GM10847 (cell line): ENCODE results near the gene BNC2.

ENCODE experiments used
- POLR2A ChIP-seq: IDR thresholded peaks from 2 replicates; pipeline ENCODE4 v1.6.1; 2011; ENCODE audit not compliant: insufficient read length; ENCODE audit errors: extremely low read depth

BNC2 gene

DNA sequence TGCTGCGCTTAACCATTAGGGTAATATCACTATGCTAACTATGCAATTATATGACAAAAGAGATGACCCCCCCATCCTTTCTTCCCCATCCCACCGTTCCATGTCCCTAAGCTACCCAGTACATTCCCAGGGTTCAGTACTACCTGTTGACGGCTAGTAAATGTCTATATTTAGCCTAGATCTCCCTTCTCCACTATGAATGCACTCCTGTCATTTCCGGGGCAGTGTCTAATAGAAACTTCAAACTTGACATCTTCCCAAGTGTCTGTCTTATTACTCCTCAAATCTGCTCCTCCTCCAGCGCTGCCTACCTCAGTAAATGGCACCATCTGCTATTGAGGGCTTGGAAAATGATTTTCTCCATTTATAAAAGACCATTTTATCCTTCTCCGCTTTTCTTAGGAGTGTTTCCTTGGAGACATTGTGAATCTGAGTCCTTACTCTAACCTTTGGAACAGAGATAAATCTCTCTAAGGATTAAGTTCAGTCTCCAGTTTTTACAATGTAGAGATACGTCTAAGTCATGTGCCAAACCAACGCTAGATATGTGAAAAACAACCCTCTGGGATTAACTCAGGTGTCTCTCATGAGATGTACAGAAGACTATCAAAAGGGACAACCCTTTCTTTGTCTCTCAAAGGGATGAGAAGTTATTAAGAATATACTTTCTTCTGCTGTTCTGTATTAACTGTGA, 114.9 kb downstream of the BNC2 start:
- no peak for TF ChIP-seq POLR2A

DNA sequence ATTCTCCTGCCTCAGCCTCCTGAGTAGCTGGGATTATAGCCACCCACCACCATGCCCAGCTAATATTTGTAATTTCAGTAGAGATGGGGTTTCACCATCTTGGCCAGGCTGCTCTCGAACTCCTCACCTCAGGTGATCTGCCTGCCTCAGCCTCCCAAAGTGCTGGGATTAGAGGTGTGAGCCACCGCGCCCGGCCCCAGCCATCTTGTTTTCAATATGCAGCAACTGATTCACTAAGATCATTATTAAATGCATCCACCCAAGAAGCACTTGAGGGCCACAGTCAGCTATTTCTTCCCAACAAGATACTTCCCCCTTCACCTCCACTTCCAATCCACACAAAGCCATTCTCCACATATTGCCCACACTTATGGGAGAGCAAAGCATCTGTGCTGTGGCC, 115.8 kb downstream of the BNC2 start:
- no peak for TF ChIP-seq POLR2A

DNA sequence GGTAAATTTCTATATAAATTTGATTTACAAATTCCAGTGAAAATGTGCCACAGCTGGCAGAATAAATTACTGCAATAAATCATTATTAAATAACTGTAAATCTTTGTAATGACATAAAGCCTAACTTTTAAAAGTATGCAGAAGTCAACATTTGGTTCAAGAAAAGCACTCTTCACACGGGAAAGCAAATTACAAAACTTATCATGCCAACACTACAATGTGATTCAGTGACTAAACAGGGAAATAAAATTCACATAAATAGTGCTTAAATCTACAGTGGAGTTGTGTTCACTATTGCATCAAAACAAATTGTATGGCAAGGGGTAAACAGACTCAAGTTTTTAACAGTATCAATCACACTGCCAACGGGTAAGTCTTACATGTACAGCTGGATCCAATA, 117.2 kb downstream of the BNC2 start:
- TF ChIP-seq POLR2A, result no peak

DNA sequence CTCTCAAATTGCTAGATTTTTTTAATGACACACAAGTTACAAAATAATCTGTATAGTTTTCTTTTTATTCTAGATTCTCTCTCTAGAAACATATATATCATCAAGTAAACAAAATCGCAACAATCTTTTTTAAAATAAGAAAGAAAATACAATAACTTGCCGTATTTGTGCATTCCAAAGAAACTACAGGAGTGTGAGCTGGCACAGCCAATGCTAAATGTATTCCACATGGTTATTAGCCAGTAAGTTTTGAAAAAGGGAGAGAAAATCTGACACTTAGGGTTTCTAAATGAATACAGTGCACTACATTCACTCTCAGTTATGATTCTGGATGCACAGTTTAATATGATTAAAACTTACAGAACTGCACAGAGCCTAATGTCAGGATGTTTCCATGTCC, 117.9 kb downstream of the BNC2 start:
- TF ChIP-seq POLR2A, result no peak

DNA sequence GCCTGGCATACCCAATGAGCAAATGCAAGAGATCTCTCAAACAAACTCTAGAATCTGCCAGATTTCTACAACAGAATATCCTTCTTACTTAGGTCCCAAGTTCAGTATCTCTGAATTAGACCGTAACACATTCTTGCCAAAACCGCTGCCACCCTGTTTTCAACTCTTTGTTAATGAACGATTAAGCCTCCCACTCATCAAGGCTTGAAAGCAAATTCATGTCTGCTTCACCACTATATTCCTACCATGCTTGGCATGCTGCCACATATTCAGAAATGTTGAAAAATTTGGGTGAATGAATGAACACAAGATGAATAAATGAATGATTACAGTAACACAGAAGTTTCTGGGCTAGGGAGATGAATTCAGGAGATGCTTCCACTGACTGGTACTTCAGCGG, 119.9 kb downstream of the BNC2 start:
- no peak for TF ChIP-seq POLR2A

DNA sequence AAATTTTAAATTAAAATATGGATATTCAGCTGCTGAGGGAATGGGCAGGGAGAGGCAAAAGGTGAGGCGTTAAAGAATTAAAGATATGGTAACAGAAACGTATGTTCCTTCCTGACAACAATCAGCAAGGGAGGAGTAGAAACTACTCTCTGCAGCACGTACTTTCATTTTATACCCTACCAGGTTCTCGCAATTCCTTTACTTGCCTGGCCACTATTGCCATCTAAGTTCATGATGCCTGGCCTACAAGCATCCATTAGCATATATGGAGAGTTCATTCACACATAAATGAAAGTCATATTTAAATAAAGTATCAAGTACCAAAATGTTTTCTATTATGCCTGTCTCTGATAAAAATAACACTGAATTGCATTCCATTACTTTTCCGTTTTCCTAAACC, 125.1 kb downstream of the BNC2 start:
- no peak for TF ChIP-seq POLR2A

DNA sequence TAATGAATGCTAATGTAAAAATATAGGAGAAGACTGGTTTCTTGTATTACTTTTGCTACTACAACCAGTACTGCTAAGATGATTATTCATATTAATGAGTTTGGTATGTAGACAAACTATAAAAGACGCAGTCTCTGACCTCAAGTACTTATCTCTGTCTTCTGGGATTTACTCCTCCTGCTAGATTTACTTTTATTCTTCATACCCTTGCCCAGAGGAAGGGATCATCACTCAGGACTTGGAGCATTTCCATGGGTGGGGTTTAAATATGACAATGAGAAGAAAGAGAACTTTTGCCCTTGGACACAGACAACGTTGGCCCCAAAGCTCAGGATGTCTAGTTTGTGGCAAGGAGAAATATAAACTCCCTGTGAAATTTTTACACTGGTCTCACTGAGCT, 126.1 kb downstream of the BNC2 start:
- no peak for TF ChIP-seq POLR2A

DNA sequence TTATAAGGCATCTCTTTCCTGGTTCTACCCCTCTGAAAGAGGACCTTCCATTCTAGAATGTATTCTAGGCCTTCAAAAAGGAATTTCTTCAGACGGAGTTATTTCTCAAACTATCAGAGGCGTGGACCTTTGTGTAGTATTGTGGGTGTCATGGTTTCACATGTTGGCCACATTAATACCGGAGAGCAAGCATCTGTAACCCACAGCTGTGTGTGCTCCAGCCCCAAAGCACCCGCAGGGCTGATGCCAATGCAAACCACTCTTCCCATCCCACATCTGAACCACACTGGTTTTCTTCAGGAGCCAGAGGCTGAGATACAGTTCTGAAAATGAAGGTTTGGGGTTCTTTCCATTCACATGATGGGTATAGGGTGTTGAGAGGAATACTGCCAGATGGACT, 127.1 kb downstream of the BNC2 start:
- no peak for TF ChIP-seq POLR2A

DNA sequence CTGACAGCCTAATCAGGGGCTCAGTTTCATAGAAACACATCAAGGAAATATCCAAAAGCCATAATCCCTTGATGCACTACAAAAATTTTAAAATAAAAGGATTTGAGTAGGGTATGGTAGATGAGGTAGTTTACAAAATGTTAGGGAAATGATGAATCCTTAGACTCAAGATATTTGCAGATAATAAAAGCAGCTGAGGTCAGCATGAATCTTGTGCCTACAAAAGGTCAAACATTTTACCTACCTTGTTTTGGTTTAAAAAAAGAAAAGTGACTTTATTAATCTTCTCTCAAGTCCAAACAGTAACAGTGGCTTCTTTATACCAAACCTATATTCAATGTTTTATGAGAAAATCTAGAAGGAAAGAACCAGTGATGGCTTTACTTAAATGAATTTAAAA, 135.5 kb downstream of the BNC2 start:
- TF ChIP-seq POLR2A, result no peak

DNA sequence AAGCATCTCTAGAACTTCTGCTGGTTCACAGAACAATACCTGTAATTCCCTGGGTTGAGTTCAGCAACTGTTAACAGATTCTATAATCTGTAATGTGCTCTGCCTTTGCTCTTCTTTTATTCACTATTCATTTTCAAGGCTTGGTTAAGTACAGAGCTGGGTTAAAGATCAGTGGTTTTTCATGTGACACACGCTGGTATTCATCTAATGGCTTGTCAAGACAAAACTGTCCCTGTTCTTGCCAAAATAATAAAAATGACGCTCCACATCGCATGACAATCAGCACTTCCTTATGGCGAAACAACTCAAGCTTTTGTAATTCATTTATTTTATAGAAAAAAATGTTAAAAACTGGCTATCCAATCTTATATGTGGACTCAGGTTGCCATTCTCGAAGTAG, 137.9 kb downstream of the BNC2 start:
- TF ChIP-seq POLR2A, result no peak

DNA sequence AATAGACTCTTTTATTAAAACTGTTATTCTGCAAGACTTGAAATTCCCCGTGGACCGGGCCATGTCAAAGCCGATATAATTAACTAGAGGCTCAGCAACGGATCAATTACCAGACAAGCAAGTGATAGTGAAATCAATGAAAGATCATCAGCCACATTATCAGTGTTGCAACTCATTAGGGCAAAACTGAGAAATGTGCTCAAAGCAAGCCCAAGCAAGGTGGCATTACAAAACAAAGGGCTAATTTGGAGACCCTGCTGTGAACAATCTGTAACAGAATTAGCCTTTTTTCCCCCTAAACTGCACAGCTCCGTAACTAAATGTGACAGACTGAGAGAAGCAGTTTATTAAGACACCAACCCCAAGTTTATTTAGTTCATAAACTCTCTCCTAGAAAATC, 140.3 kb downstream of the BNC2 start:
- no peak for TF ChIP-seq POLR2A

DNA sequence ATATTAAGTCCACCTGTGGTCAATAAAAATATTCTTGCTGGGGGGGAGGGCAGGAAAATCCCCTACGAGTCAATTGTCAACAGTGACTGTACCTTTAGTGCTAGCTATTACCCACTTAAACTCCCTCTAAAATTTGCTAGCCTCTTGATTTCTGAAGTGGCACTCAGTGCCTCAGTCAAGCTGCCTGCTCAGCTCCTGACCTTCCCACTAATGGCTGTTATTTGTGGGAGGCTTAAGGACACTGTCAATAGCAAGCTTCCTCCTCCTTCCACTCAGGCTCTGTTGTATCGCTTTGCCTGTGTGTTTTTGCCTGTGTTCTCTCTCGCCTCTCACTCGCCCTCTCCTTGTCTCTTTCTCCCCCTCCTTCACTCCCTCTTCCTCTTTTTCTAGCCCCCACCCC, 140.8 kb downstream of the BNC2 start:
- TF ChIP-seq POLR2A, result no peak

DNA sequence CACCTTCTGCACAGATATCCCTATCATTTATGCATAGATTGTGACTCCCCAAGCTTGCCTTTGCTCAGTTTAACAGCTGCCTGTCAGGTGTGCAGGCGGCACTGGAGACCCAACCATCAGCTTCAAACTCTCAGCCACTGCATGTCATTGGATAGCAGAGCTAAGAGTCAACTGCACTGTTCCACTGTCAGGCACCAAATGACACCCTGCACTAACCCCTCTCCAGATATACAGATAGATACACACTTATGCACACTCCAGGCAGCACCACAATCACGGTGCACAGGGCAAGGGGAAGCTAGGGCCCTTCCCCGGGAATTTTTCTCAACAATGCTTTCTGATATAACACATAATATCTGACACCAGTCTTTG, 142.3 kb downstream of the BNC2 start:
- no peak for TF ChIP-seq POLR2A

DNA sequence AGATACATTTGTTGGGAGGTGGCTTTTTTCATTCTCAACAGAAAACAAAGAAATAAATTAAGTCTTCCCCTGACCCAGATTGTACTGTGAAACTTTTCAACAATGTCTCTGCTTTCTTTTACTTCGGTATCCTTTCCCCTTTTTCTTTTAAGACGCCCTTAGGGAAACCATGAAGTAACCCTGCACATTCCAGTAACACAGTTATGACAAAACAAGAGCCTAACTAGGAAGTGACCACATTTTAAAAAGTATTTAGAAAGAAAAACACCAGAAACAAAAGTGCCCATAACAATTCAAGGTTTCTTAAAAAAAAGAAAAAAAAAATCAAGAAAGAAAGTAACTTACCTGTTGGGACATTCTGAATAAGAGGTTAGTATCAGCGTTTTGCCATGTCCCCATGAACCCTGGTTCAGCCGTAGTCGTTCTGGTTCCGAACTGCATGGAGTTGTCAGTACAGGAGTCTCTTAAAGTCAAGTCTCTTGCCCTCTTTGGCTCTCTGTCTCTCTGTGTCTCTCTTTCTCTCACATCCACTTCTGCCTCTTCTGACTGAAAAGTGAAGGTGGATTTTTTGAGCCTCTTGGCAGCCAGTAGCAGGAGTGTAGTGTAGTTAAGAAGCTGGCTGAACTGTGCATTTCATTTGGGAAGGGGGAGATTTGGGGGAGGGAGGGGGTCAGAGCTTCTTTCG, 142.9 kb downstream of the BNC2 start:
- no peak for TF ChIP-seq POLR2A

DNA sequence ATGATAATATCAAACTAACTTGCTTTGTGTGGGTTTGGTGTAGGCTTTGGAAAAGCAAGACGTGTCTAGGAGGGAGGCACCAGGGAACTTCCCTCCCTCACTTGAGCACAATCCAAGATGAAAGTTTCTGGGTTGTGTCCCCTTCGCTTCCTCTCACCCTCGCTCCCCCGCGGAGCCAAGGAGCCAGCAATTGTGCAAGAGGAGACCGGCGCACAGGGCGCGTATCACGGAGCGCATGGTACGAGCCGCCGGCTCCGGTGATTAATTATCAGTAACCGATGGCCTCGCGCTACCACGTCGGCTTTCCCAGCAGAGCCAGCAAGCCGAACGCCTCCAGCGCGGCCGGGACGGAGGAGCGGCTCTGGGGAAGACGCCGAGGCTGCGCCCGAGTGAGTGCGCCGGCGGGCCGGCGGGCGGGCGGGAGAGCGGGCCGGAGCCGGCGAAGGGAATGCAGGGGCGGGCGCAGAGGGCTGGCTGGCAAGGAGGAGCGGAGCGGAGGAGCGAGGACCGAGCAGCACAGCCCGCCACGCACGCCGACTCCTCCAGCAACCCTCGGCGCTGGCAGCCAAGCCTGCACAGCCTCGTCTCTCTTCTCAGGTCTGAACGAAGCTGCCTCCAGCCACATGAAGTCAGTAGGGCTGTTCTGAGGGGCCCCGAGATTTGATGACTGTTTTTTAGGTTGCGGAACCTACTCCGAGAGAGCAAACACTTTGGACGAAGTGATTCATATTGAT, 143.6 kb downstream of the BNC2 start:
- TF ChIP-seq POLR2A, result no peak

DNA sequence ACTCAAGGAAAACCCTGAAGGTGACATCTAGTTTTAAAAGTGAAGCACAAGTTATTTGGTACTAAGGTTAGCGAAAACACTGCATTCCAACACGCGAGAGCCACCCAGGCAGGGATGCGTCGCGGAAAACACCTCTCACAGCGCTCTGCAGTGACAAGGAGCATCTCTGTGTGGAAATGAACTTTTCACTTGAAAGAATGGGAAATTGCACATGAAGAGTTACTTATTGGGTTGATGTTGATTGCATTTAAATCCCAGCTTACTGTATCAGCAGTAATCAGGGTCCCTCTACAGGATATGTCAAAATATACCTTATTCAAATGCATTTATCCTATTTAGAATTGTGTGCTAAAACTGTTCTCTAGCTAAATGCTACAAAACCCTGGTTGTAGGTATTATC, 144.4 kb downstream of the BNC2 start:
- no peak for TF ChIP-seq POLR2A
